Natural killer cell (primary cell): ENCODE data around the gene PRXL2A. TPM values are rescaled to one million over a fixed set of nuclear protein-coding genes. Genes with fewer than 3 reads are reported as not detected.

Source experiments
- ATAC-seq, 3 donors: fragments of 150-1000 bp in 2 of 3; fragments of 200-7000 bp in 1 of 3; cut with Tn5 transposase; 1 replicate in 1 of 3; 2 replicates in 2 of 3; pipeline ENCODE4 v1.10.0; 2021; ENCODE audit warnings: mild to moderate bottlenecking in 2 of 3, moderate library complexity in 2 of 3
- DNase-seq, 2 donors: peaks; one replicate each; pipeline versions ENCODE4 v3.0.0 to v3.0.0-alpha.2; 2013 to 2021; ENCODE audit warnings: mixed read lengths in 1 of 2
- H3K27ac ChIP-seq: one replicate; pipeline ENCODE4 v1.5.1; 2013; ENCODE audit warnings: mild to moderate bottlenecking, low read length
- H3K27me3 ChIP-seq: one replicate; pipeline ENCODE4 v1.6.1; 2013; ENCODE audit warnings: low read length; ENCODE audit not compliant: control insufficient read depth, insufficient read depth
- H3K36me3 ChIP-seq: one replicate; pipeline ENCODE4 v1.6.1; 2013; ENCODE audit warnings: low read length; ENCODE audit not compliant: control insufficient read depth, insufficient read depth
- H3K4me1 ChIP-seq: one replicate; pipeline ENCODE4 v1.6.1; 2013; ENCODE audit warnings: low read length; ENCODE audit not compliant: control insufficient read depth, insufficient read depth
- H3K4me3 ChIP-seq: one replicate; pipeline ENCODE4 v1.5.1; 2013; ENCODE audit warnings: low read length
- H3K9me3 ChIP-seq: one replicate; pipeline ENCODE4 v1.6.1; 2013; ENCODE audit warnings: low read length; ENCODE audit not compliant: control insufficient read depth, insufficient read depth
- H3K27ac Mint-ChIP-seq, 2 donors: one replicate each; pipeline ENCODE4 v1.8.0; 2022; ENCODE audit warnings: mild to moderate bottlenecking in 2 of 2, mixed read lengths in 2 of 2, moderate library complexity in 1 of 2
- H3K27me3 Mint-ChIP-seq, 2 donors: one replicate each; pipeline ENCODE4 v1.8.0; 2022; ENCODE audit warnings: low read depth in 2 of 2, mixed read lengths in 2 of 2
- H3K36me3 Mint-ChIP-seq: one replicate; pipeline ENCODE4 v1.8.0; 2022; ENCODE audit warnings: mixed read lengths
- H3K4me1 Mint-ChIP-seq, 2 donors: one replicate each; pipeline ENCODE4 v1.8.0; 2022; ENCODE audit warnings: mixed read lengths in 2 of 2
- H3K4me3 Mint-ChIP-seq: one replicate; pipeline ENCODE4 v1.8.0; 2022; ENCODE audit warnings: mild to moderate bottlenecking, moderate library complexity, mixed read lengths
- H3K9me3 Mint-ChIP-seq, 2 donors: one replicate each; pipeline ENCODE4 v1.8.0; 2022; ENCODE audit warnings: mixed read lengths in 2 of 2
- WGBS: methylation state at CpG from one replicate; pipeline ENCODE4 v1.1.7; 2013; ENCODE audit warnings: missing lambda C conversion rate; ENCODE audit not compliant: insufficient coverage; 5-methylcytosine and 5-hydroxymethylcytosine counted together
- intact Hi-C: fragments of 100-400 bp; cut with micrococcal nuclease; formaldehyde crosslinking; loops from one replicate; pipeline ENCODE4 v1.14.2; 2022
- total RNA-seq, 4 donors: library from RNA; stranded (reverse); fragments of 120-200 nt in 1 of 4; gene quantifications; one replicate each; pipeline versions ENCODE4 v1.2.3 to v1.2.4, GENCODE V29; 2013 to 2022
- TF ChIP-seq, protein P1 (sequence below): fragments of 200-600 bp; IDR thresholded peaks from one replicate; pipeline ENCODE4 v1.8.0; 2022; ENCODE audit warnings: antibody characterized with exemption

Gene PRXL2A
- total RNA-seq, 3 donors from 2014 or later (not counting 1 experiment from before 2014, with no cell fraction given) = 1.3 to 1.8 (median 1.4) TPM

DNA sequence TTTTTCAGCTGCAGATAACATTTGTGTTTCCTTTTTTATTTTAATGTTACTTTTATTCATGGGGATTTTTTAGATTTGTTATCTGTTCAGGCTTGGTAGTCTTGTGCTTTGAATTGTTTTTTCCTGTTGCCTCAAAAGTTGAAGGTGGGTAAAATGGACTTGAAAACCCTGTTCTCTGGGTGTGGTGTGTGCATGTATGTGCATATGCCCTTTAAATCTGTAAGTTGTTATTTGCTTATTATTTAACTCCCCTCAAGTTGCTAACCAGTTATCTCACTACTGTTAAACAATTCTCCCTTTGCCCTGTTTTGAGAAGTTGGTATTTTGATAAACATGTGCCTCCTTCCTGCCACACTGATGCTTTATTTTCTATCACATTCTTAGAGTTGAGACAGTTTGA is 76.3 kb downstream of the PRXL2A start:
- H3K9me3 Mint-ChIP-seq = no peaks in the 10 kb centered on the region
- DNase-seq = peak in 1 of 2 donors; percentile 60
- intact Hi-C loops = no loop called here

GRCh38 chr10:80485076-80485945 is 77.0 kb downstream of the PRXL2A start:
- Mint-ChIP-seq H3K4me3 (peak overlapping the region; percentile 82), H3K36me3 (peaks cover 10% of the 10 kb centered on the region), H3K9me3 (no peaks in the 10 kb centered on the region), H3K27ac (peak overlapping the region; percentile 75 to 89), H3K27me3 (no peaks in the 10 kb centered on the region), H3K4me1 (peaks cover 84 to 89% of the 10 kb centered on the region in 2 donors)
- peak overlapping the region; percentile 38 for H3K27ac ChIP-seq
- peaks cover 13% of the 10 kb centered on the region for H3K36me3 ChIP-seq
- ATAC-seq (no peak), DNase-seq (no peak)
- no peaks in the 10 kb centered on the region for H3K9me3 ChIP-seq
- TF ChIP-seq, protein P1, sequence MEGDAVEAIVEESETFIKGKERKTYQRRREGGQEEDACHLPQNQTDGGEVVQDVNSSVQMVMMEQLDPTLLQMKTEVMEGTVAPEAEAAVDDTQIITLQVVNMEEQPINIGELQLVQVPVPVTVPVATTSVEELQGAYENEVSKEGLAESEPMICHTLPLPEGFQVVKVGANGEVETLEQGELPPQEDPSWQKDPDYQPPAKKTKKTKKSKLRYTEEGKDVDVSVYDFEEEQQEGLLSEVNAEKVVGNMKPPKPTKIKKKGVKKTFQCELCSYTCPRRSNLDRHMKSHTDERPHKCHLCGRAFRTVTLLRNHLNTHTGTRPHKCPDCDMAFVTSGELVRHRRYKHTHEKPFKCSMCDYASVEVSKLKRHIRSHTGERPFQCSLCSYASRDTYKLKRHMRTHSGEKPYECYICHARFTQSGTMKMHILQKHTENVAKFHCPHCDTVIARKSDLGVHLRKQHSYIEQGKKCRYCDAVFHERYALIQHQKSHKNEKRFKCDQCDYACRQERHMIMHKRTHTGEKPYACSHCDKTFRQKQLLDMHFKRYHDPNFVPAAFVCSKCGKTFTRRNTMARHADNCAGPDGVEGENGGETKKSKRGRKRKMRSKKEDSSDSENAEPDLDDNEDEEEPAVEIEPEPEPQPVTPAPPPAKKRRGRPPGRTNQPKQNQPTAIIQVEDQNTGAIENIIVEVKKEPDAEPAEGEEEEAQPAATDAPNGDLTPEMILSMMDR = no peak
- 73% methylated on average over 8 of the region's 10 CpGs for WGBS
- no peak overlapping the region for H3K4me3 ChIP-seq
- H3K4me1 ChIP-seq = peaks cover 72% of the 10 kb centered on the region
- H3K27me3 ChIP-seq = no peaks in the 10 kb centered on the region
- intact Hi-C loops = no loop called here

More for the DNA sequence above, 76.3 kb downstream of the PRXL2A start:
- Mint-ChIP-seq H3K4me3 (peak overlapping the region; percentile 82), H3K27me3 (no peaks in the 10 kb centered on the region), H3K27ac (peak overlapping the region; percentile 75 to 89), H3K36me3 (peaks cover 3% of the 10 kb centered on the region), H3K4me1 (peaks cover 81 to 86% of the 10 kb centered on the region in 2 donors)
- no peaks in the 10 kb centered on the region for H3K9me3 ChIP-seq
- no peaks in the 10 kb centered on the region for H3K27me3 ChIP-seq
- H3K36me3 ChIP-seq = peaks cover 7% of the 10 kb centered on the region
- H3K4me3 ChIP-seq = no peak overlapping the region
- H3K4me1 ChIP-seq = peaks cover 66% of the 10 kb centered on the region
- ATAC-seq = no peak
- TF ChIP-seq, protein P1 = no peak
- H3K27ac ChIP-seq = peak overlapping the region; percentile 38

GRCh38 chr10:80485946-80486764 is 77.8 kb downstream of the PRXL2A start:
- H3K4me3 Mint-ChIP-seq = peak overlapping the region; percentile 82
- H3K4me3 ChIP-seq = no peak overlapping the region
- peaks cover 80% of the 10 kb centered on the region for H3K4me1 ChIP-seq

More at GRCh38 chr10:80485946-80486764, 77.8 kb downstream of the PRXL2A start:
- peak overlapping the region; percentile 75 to 89 for H3K27ac Mint-ChIP-seq
- DNase-seq (peak in 1 of 2 donors; percentile 67), ATAC-seq (no peak)
- intact Hi-C loops = loop anchor here (1.0 to 2.0 kb wide), 3 partner anchors 8 to 29 kb away; no protein-coding TSS in a partner anchor
- peak overlapping the region; percentile 38 for H3K27ac ChIP-seq
- TF ChIP-seq, protein P1 = no peak
- peaks cover 10% of the 10 kb centered on the region for H3K36me3 Mint-ChIP-seq
- no peaks in the 10 kb centered on the region for H3K27me3 Mint-ChIP-seq
- H3K36me3 ChIP-seq = peaks cover 18% of the 10 kb centered on the region
- no peaks in the 10 kb centered on the region for H3K9me3 ChIP-seq
- H3K27me3 ChIP-seq = no peaks in the 10 kb centered on the region
- H3K4me1 Mint-ChIP-seq = peaks cover 86 to 92% of the 10 kb centered on the region in 2 donors
- 59% methylated on average over 16 of the region's 17 CpGs for WGBS
- H3K9me3 Mint-ChIP-seq = no peaks in the 10 kb centered on the region

Other genes with a start within 250 kb of the PRXL2A start
- 100 to 1,000 TPM; 213 to 264 (median 245) TPM for gene ANXA11, start 203.0 kb upstream of the PRXL2A start, total RNA-seq
- not detected for gene MAT1A, start 118.9 kb upstream of the PRXL2A start, total RNA-seq
- not detected for gene DYDC1, start 51.8 kb upstream of the PRXL2A start, total RNA-seq
- not detected for gene DYDC2, start 51.8 kb upstream of the PRXL2A start, total RNA-seq
- gene TSPAN14, start 45.8 kb downstream of the PRXL2A start, total RNA-seq = 100 to 1,000 TPM; 126 to 180 (median 173) TPM
- under 1 TPM; 0.19 to 0.30 (median 0.27) TPM for gene SH2D4B, start 129.4 kb downstream of the PRXL2A start, total RNA-seq